IMR-90 (cell line): Measurements from ENCODE around the gene FRG1. TPM values are rescaled to one million over a fixed set of nuclear protein-coding genes. Genes with fewer than 3 reads are reported as not detected.
A peak's percentile ranks its signal among the peaks of the same experiment; 100 is the strongest.
"Not testable (repeated sequence)": the region's sequence is repeated elsewhere in the genome, so short reads cannot be mapped to it uniquely, and the experiment has no call there.

ENCODE experiments used
- ATAC-seq: fragments of 200-7000 bp; cut with Tn5 transposase; 2 replicates; pipeline ENCODE4 v1.9.1; 2020; ENCODE audit warnings: low read depth, mild to moderate bottlenecking, moderate library complexity
- BruUV-seq: library from RNA; stranded (reverse); fragments of 400-500 nt; replicated peaks from 2 replicates; lab custom pipeline; 2021; lab: Mats Ljungman, UMichigan
- CTCF ChIA-PET: fragments of 300-600 bp; formaldehyde crosslinking; extraction: SDS; loops from one replicate; lab custom pipeline; 2021; ENCODE audit warnings: antibody characterized with exemption; lab: Yijun Ruan, JAX
- POLR2A ChIA-PET: fragments of 300-600 bp; sonication (Branson Sonifier 250); formaldehyde crosslinking; loops from one replicate; lab custom pipeline; 2022; ENCODE audit warnings: antibody characterized with exemption; ENCODE audit not compliant: unreplicated experiment; lab: Charles Lee
- DNase-seq: peaks from one replicate; pipeline ENCODE4 v3.0.0; 2013
- H2AFZ ChIP-seq: replicated peaks from 2 replicates; pipeline ENCODE3; 2013; ENCODE audit warnings: low read length, mild to moderate bottlenecking; ENCODE audit not compliant: poor library complexity
- H2AK5ac ChIP-seq: 2 replicates; pipeline ENCODE4 v1.6.1; 2013; ENCODE audit warnings: low read depth, low read length, inconsistent platforms
- H2AK9ac ChIP-seq: replicated peaks from 2 replicates; pipeline ENCODE3; 2013; ENCODE audit warnings: mild to moderate bottlenecking, low read depth, low read length, moderate library complexity; ENCODE audit not compliant: poor library complexity
- H2BK120ac ChIP-seq: 2 replicates; pipeline ENCODE4 v1.6.1; 2013; ENCODE audit warnings: low read depth, low read length, inconsistent platforms
- H2BK15ac ChIP-seq: 3 replicates; pipeline ENCODE4 v1.6.1; 2013; ENCODE audit warnings: low read depth, low read length, inconsistent platforms
- H2BK20ac ChIP-seq: 2 replicates; pipeline ENCODE4 v1.6.1; 2013; ENCODE audit warnings: low read depth, mild to moderate bottlenecking, inconsistent platforms, low read length, moderate library complexity
- H2BK5ac ChIP-seq: 2 replicates; pipeline ENCODE4 v1.6.1; 2013; ENCODE audit warnings: mild to moderate bottlenecking, low read depth, low read length, inconsistent platforms; ENCODE audit not compliant: poor library complexity, severe bottlenecking
- H3K14ac ChIP-seq: replicated peaks from 2 replicates; pipeline ENCODE4 v1.6.1; 2013; ENCODE audit warnings: low read depth, low read length, inconsistent platforms
- H3K18ac ChIP-seq: 2 replicates; pipeline ENCODE4 v1.6.1; 2013; ENCODE audit warnings: low read depth, low read length, control low read depth
- H3K23ac ChIP-seq: 2 replicates; pipeline ENCODE4 v1.6.1; 2013; ENCODE audit warnings: low read depth, low read length, inconsistent platforms
- H3K27ac ChIP-seq: 2 replicates; pipeline ENCODE4 v1.5.1; 2013; ENCODE audit warnings: mild to moderate bottlenecking, control low read depth, low read length; ENCODE audit not compliant: insufficient read depth
- H3K27me3 ChIP-seq: 2 replicates; pipeline ENCODE4 v1.6.1; 2013; ENCODE audit warnings: low read length; ENCODE audit not compliant: control insufficient read depth, insufficient read depth
- H3K36me3 ChIP-seq: 2 replicates; pipeline ENCODE4 v1.6.1; 2013; ENCODE audit warnings: low read length, mixed read lengths; ENCODE audit not compliant: control insufficient read depth, insufficient read depth
- H3K4ac ChIP-seq: 2 replicates; pipeline ENCODE4 v1.6.1; 2013; ENCODE audit warnings: low read depth, low read length, inconsistent platforms
- H3K4me1 ChIP-seq: 2 replicates; pipeline ENCODE4 v1.6.1; 2013; ENCODE audit warnings: low read length, mixed read lengths; ENCODE audit not compliant: control insufficient read depth, insufficient read depth
- H3K4me2 ChIP-seq: 2 replicates; pipeline ENCODE4 v1.6.1; 2013; ENCODE audit warnings: low read depth, mild to moderate bottlenecking, control low read depth, low read length, moderate library complexity
- H3K4me3 ChIP-seq: 2 replicates; pipeline ENCODE4 v1.5.1; 2013; ENCODE audit warnings: low read depth, mild to moderate bottlenecking, control low read depth, low read length, moderate library complexity; ENCODE audit not compliant: insufficient read depth
- H3K56ac ChIP-seq: 2 replicates; pipeline ENCODE4 v1.6.1; 2013; ENCODE audit warnings: low read length, inconsistent platforms; ENCODE audit not compliant: insufficient read depth; ENCODE audit errors: extremely low read depth
- H3K79me1 ChIP-seq, 2 experiments: 2 replicates each; pipeline ENCODE4 v1.6.1; 2013; ENCODE audit warnings: low read length in 2 of 2, inconsistent platforms in 1 of 2, low read depth in 1 of 2
- H3K9ac ChIP-seq: 2 replicates; pipeline ENCODE4 v1.6.1; 2013; ENCODE audit warnings: low read depth, low read length, control low read depth
- H3K9me1 ChIP-seq: 2 replicates; pipeline ENCODE4 v1.6.1; 2013; ENCODE audit warnings: low read length, inconsistent platforms; ENCODE audit not compliant: insufficient read depth
- H3K9me3 ChIP-seq: 2 replicates; pipeline ENCODE4 v1.6.1; 2013; ENCODE audit warnings: low read length; ENCODE audit not compliant: control insufficient read depth, insufficient read depth
- H4K20me1 ChIP-seq: 2 replicates; pipeline ENCODE4 v1.6.1; 2013; ENCODE audit warnings: low read length, inconsistent platforms; ENCODE audit not compliant: insufficient read depth
- H4K5ac ChIP-seq: 2 replicates; pipeline ENCODE4 v1.6.1; 2013; ENCODE audit warnings: mild to moderate bottlenecking, low read depth, low read length, control low read depth
- H4K8ac ChIP-seq, 2 experiments: 2 replicates each; pipeline ENCODE4 v1.6.1; 2013; ENCODE audit warnings: low read depth in 2 of 2, low read length in 2 of 2, control low read depth in 1 of 2, inconsistent platforms in 1 of 2
- H4K91ac ChIP-seq: 2 replicates; pipeline ENCODE4 v1.6.1; 2013; ENCODE audit warnings: low read depth, low read length, inconsistent platforms; ENCODE audit not compliant: insufficient read depth
- CTCF ChIP-seq: conservative IDR thresholded peaks from 2 replicates; pipeline ENCODE4 v1.5.1; 2012; ENCODE audit warnings: mild to moderate bottlenecking, low read depth, low read length, improper control_type of control experiment
- RAD21 ChIP-seq: IDR thresholded peaks from 2 replicates; pipeline ENCODE4 v1.6.1; 2012; ENCODE audit warnings: low read length, improper control_type of control experiment
- SMC3 ChIP-seq: fragments of 150-350 bp; IDR thresholded peaks from 2 replicates; pipeline ENCODE4 v1.6.1; 2016; ENCODE audit warnings: low read depth, mild to moderate bottlenecking, antibody characterized with exemption, low read length, moderate library complexity
- WGBS, 2 experiments: methylation state at CpG; one replicate each; pipeline versions ENCODE4 v1.1.5 to v1.1.7; 2013; ENCODE audit warnings: missing lambda C conversion rate in 2 of 2; ENCODE audit not compliant: insufficient read length in 1 of 2; ENCODE audit errors: extremely low coverage in 2 of 2; 5-methylcytosine and 5-hydroxymethylcytosine counted together
- dilution Hi-C: fragments of 300-500 bp; cut with HindIII; formaldehyde crosslinking; loops from one replicate; pipeline ENCODE4 v1.14.3; 2018; ENCODE audit warnings: low sequenced_read_pairs; ENCODE audit not compliant: unreplicated experiment
- in situ Hi-C: fragments of 300-500 bp; cut with MboI; formaldehyde crosslinking; loops from 3 replicates; pipeline ENCODE4 v1.14.3; 2019; ENCODE audit warnings: low sequenced_read_pairs, inconsistent platforms, mixed read lengths
- intact Hi-C: fragments of 100-400 bp; cut with micrococcal nuclease; formaldehyde crosslinking; loops from 2 replicates; pipeline ENCODE4 v1.10.0; 2022
- polyA plus RNA-seq, 3 experiments: library from polyadenylated mRNA; depleted of rRNA; stranded (reverse); fragments of >200 nt; gene quantifications; 2 replicates each; pipeline ENCODE4 v1.2.3, GENCODE V29; 2012; ENCODE audit warnings: low replicate concordance in 1 of 3
- total RNA-seq: library from RNA; depleted of rRNA; stranded (reverse); fragments of >200 nt; gene quantifications from 2 replicates; pipeline ENCODE4 v1.2.3, GENCODE V29; 2012

The FRG1 gene
- total and polyA plus RNA-seq, 2 of the 4 experiments (the other 2 are of a cell fraction) = 13.4 to 16.2 TPM

- H3K27ac ChIP-seq, H3K4me2 ChIP-seq, POLR2A ChIA-PET, H2AK5ac ChIP-seq, H4K20me1 ChIP-seq, H4K91ac ChIP-seq, H2BK120ac ChIP-seq, H3K9me1 ChIP-seq, in situ Hi-C loops, H4K5ac ChIP-seq, H3K18ac ChIP-seq, H3K4me1 ChIP-seq, H2AK9ac ChIP-seq, H3K14ac ChIP-seq, H3K56ac ChIP-seq, H3K27me3 ChIP-seq, H3K4ac ChIP-seq, H2BK5ac ChIP-seq, H2BK20ac ChIP-seq, H3K4me3 ChIP-seq, H2AFZ ChIP-seq, H3K9me3 ChIP-seq, H3K36me3 ChIP-seq, H4K8ac ChIP-seq, H3K79me1 ChIP-seq, dilution Hi-C loops, H2BK15ac ChIP-seq, H3K23ac ChIP-seq, H3K9ac ChIP-seq, BruUV-seq: not testable (repeated sequence)
- DNase-seq = peak; percentile 75
- CTCF ChIA-PET = interaction anchor here (1.0 kb wide), 1 partner anchor 9 kb away, joined by 3 read pairs; no protein-coding TSS in a partner anchor
- TF ChIP-seq CTCF (peak; percentile 69), SMC3 (peak; percentile 38; the same call in 1 of the 2 replicates), RAD21 (peak; percentile 61)
- 0% methylated on average over 1 of the region's 6 CpGs; no CpG with 5 or more reads in 1 of the 2 experiments for WGBS, 2 experiments
- intact Hi-C loops = loop anchor here (1.0 to 10.0 kb wide), 2 partner anchors 111 to 700 kb away; no protein-coding TSS in a partner anchor
- ATAC-seq = peak; percentile 85
These were observed 36.1 kb upstream of the FRG1 start for GRCh38 chr4:189904420-189905027.
